CD4-positive, CD25-positive, alpha-beta regulatory T cell (primary cell): ENCODE results near the gene ZNF587B. TPM values are rescaled to one million over a fixed set of nuclear protein-coding genes. Genes with fewer than 3 reads are reported as not detected.
"Not testable (repeated sequence)": the region's sequence is repeated elsewhere in the genome, so short reads cannot be mapped to it uniquely, and the experiment has no call there.

Experiments
- ATAC-seq, 2 donors: fragments of 150-1000 bp; cut with Tn5 transposase; one replicate each; pipeline ENCODE4 v1.10.0; 2021; ENCODE audit warnings: low read depth in 2 of 2, moderate number of reproducible peaks in 2 of 2, moderate library complexity in 1 of 2
- DNase-seq, 3 donors: peaks; one replicate each; pipeline versions ENCODE4 v3.0.0 to v3.0.0-alpha.2; 2012 to 2022; ENCODE audit warnings: mixed read lengths in 1 of 3
- H3K27ac ChIP-seq: one replicate; pipeline ENCODE4 v1.7.0; 2013; ENCODE audit warnings: mild to moderate bottlenecking, low read length; ENCODE audit not compliant: insufficient read depth, poor library complexity, severe bottlenecking
- H3K27me3 ChIP-seq: one replicate; pipeline ENCODE4 v1.7.0; 2013; ENCODE audit warnings: low read length; ENCODE audit not compliant: control insufficient read depth, insufficient read depth
- H3K36me3 ChIP-seq: one replicate; pipeline ENCODE4 v1.7.0; 2013; ENCODE audit warnings: mild to moderate bottlenecking, low read length, moderate library complexity; ENCODE audit not compliant: control insufficient read depth, insufficient read depth
- H3K4me1 ChIP-seq: 2 replicates; pipeline ENCODE4 v1.7.0; 2013; ENCODE audit warnings: mild to moderate bottlenecking, low read length; ENCODE audit not compliant: insufficient read depth, control insufficient read depth, poor library complexity, severe bottlenecking
- H3K4me3 ChIP-seq: one replicate; pipeline ENCODE4 v1.7.0; 2013; ENCODE audit warnings: low read depth, mild to moderate bottlenecking, low read length, moderate library complexity
- H3K9me3 ChIP-seq, 2 experiments: 1 replicate in 1 of 2; 2 replicates in 1 of 2; pipeline ENCODE4 v1.7.0; 2013; ENCODE audit warnings: low read length in 2 of 2, mild to moderate bottlenecking in 1 of 2, moderate library complexity in 1 of 2; ENCODE audit not compliant: control insufficient read depth in 2 of 2
- H3K27ac Mint-ChIP-seq, 3 donors: one replicate each; pipeline ENCODE4 v1.8.0; 2020 to 2022; ENCODE audit warnings: mild to moderate bottlenecking in 3 of 3, mixed read lengths in 3 of 3, moderate library complexity in 2 of 3
- H3K27me3 Mint-ChIP-seq: one replicate; pipeline ENCODE4 v1.8.0; 2022; ENCODE audit warnings: mild to moderate bottlenecking, mixed read lengths
- H3K36me3 Mint-ChIP-seq: one replicate; pipeline ENCODE4 v1.8.0; 2020; ENCODE audit warnings: mixed read lengths
- H3K4me1 Mint-ChIP-seq, 4 donors: one replicate each; pipeline ENCODE4 v1.8.0; 2020 to 2022; ENCODE audit warnings: mixed read lengths in 4 of 4, mild to moderate bottlenecking in 1 of 4
- H3K4me3 Mint-ChIP-seq, 4 donors: one replicate each; pipeline ENCODE4 v1.8.0; 2020 to 2022; ENCODE audit warnings: mild to moderate bottlenecking in 4 of 4, mixed read lengths in 4 of 4, moderate library complexity in 3 of 4
- H3K9me3 Mint-ChIP-seq, 7 donors: one replicate each; pipeline ENCODE4 v1.8.0; 2020 to 2022; ENCODE audit warnings: mixed read lengths in 7 of 7, mild to moderate bottlenecking in 3 of 7, moderate library complexity in 2 of 7
- polyA plus RNA-seq, 4 donors: library from polyadenylated mRNA; unstranded; fragments of 300-500 nt; fragmentation: Illumina TruSeq; gene quantifications; one replicate each; pipeline ENCODE4 v1.2.3, GENCODE V29; 2021
- total RNA-seq: library from RNA; stranded (reverse); gene quantifications from one replicate; pipeline ENCODE4 v1.2.3, GENCODE V29; 2022

The ZNF587B gene
- total and polyA plus RNA-seq, 5 donors from 2014 or later = 1.3 to 23.6 (median 2.5) TPM

GRCh38 chr19:57838622-57839191 is 8.6 kb downstream of the ZNF587B start:
- H3K9me3 Mint-ChIP-seq, H3K27ac ChIP-seq, H3K4me1 ChIP-seq, ATAC-seq, H3K9me3 ChIP-seq, H3K27me3 Mint-ChIP-seq, H3K4me3 ChIP-seq, H3K27me3 ChIP-seq, H3K4me3 Mint-ChIP-seq, DNase-seq: not testable (repeated sequence)
- H3K36me3 ChIP-seq = peaks cover 36% of the 10 kb centered on the region
- peak overlapping the region in 2 of 3 donors; percentile 41 to 83 for H3K27ac Mint-ChIP-seq
- H3K4me1 Mint-ChIP-seq = peaks cover 0 to 12% (median 10%) of the 10 kb centered on the region in 4 donors
- H3K36me3 Mint-ChIP-seq = peaks cover 27% of the 10 kb centered on the region

DNA sequence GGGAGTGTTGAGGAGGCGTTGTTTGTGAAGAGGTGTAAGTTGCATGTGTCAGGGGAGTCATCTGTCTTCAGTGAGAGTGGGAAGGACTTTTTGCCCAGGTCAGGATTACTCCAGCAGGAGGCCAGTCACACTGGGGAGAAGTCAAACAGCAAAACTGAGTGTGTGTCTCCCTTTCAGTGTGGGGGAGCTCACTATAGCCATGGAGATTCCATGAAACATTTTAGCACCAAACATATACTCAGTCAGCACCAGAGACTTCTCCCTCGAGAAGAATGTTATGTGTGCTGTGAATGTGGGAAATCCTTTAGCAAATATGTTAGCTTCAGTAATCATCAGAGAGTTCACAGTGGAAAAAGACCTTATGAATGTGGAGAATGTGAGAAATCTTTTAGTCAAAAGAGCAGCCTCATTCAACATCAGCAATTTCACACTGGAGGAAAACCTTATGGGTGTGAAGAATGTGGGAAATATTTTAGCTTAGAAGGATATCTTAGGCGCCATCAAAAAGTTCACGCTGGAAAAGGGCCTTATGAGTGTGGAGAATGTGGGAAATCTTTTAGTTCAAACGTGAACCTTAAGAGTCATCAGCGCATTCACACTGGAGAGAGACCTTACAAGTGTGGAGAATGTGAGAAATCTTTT is 11.1 kb downstream of the ZNF587B start:
- no peaks in the 10 kb centered on the region for H3K9me3 Mint-ChIP-seq
- H3K36me3 ChIP-seq = peaks cover 36% of the 10 kb centered on the region
- no peaks in the 10 kb centered on the region for H3K27me3 ChIP-seq
- H3K27ac Mint-ChIP-seq = peak overlapping the region in 1 of 3 donors; percentile 26
- DNase-seq (no peak), ATAC-seq (no peak)
- no peaks in the 10 kb centered on the region for H3K4me1 ChIP-seq
- peaks cover 0 to 2% of the 10 kb centered on the region in 2 experiments for H3K9me3 ChIP-seq
- no peak overlapping the region for H3K4me3 Mint-ChIP-seq
- H3K4me1 Mint-ChIP-seq = peaks cover 0 to 15% (median 15%) of the 10 kb centered on the region in 4 donors
- H3K4me3 ChIP-seq = no peak overlapping the region
- H3K27ac ChIP-seq = no peak overlapping the region
- no peaks in the 10 kb centered on the region for H3K27me3 Mint-ChIP-seq
- H3K36me3 Mint-ChIP-seq = peaks cover 37% of the 10 kb centered on the region

- peaks cover 0 to 18% (median 4%) of the 10 kb centered on the region in 7 donors for H3K9me3 Mint-ChIP-seq
- not testable (repeated sequence) for H3K36me3 ChIP-seq, H3K27me3 Mint-ChIP-seq, H3K27ac Mint-ChIP-seq, DNase-seq, H3K27me3 ChIP-seq, H3K27ac ChIP-seq, H3K4me3 ChIP-seq, H3K9me3 ChIP-seq, ATAC-seq
- H3K4me3 Mint-ChIP-seq = peak overlapping the region in 1 of 4 donors; percentile 21
- peaks cover 15% of the 10 kb centered on the region for H3K4me1 ChIP-seq
- peaks cover 17 to 31% (median 26%) of the 10 kb centered on the region in 4 donors for H3K4me1 Mint-ChIP-seq
- H3K36me3 Mint-ChIP-seq = peaks cover 27% of the 10 kb centered on the region
These were observed 17.1 kb downstream of the ZNF587B start for GRCh38 chr19:57847164-57847563.

GRCh38 chr19:57849162-57849665 is 19.1 kb downstream of the ZNF587B start:
- Mint-ChIP-seq H3K36me3 (peaks cover 36% of the 10 kb centered on the region), H3K4me1 (peaks cover 17 to 38% (median 31%) of the 10 kb centered on the region in 4 donors), H3K27ac (peak overlapping the region in 2 of 3 donors; percentile 97 to 98), H3K9me3 (peaks cover 0 to 28% (median 9%) of the 10 kb centered on the region in 7 donors), H3K4me3 (peak overlapping the region; percentile 91 to 95 (median 94))
- DNase-seq, H3K9me3 ChIP-seq, H3K27me3 Mint-ChIP-seq, H3K27me3 ChIP-seq, ATAC-seq: not testable (repeated sequence)
- H3K4me1 ChIP-seq = peaks cover 15% of the 10 kb centered on the region
- H3K4me3 ChIP-seq = peak overlapping the region; percentile 92
- peaks cover 14% of the 10 kb centered on the region for H3K36me3 ChIP-seq
- peak overlapping the region; percentile 89 for H3K27ac ChIP-seq

GRCh38 chr19:57849666-57850473 is 19.8 kb downstream of the ZNF587B start, which contains the start of gene ZNF587:
Gene ZNF587 (plus strand): TSS chr19:57849859. CDS start chr19:57850039, 180 bp downstream.
- H3K4me1 ChIP-seq = peaks cover 15% of the 10 kb centered on the region
- DNase-seq = peak; percentile 77 to 93 (median 87)
- Mint-ChIP-seq H3K4me3 (peak within 1 kb of the TSS; percentile 91 to 95 (median 94)), H3K9me3 (peaks cover 0 to 28% (median 11%) of the 10 kb centered on the region in 7 donors), H3K4me1 (peaks cover 17 to 38% (median 27%) of the 10 kb centered on the region in 4 donors), H3K27ac (peak within 1 kb of the TSS; percentile 95 to 98 (median 97)), H3K36me3 (peaks cover 37% of the 10 kb centered on the region)
- H3K4me3 ChIP-seq = peak within 1 kb of the TSS; percentile 92
- H3K27ac ChIP-seq = peak within 1 kb of the TSS; percentile 89
- peaks cover 18% of the 10 kb centered on the region for H3K36me3 ChIP-seq
- H3K9me3 ChIP-seq, H3K27me3 Mint-ChIP-seq, H3K27me3 ChIP-seq: not testable (repeated sequence)
- peak; percentile 100 for ATAC-seq

GRCh38 chr19:57850553-57851017 is 20.5 kb downstream of the ZNF587B start:
- Histone ChIP-seq H3K36me3 (peaks cover 24% of the 10 kb centered on the region), H3K27ac (peak overlapping the region; percentile 89), H3K4me1 (peaks cover 15% of the 10 kb centered on the region), H3K9me3 (peaks cover 9 to 10% of the 10 kb centered on the region in 2 experiments), H3K4me3 (peak overlapping the region; percentile 92), H3K27me3 (no peaks in the 10 kb centered on the region)
- H3K4me1 Mint-ChIP-seq = peaks cover 17 to 38% (median 27%) of the 10 kb centered on the region in 4 donors
- no peaks in the 10 kb centered on the region for H3K27me3 Mint-ChIP-seq
- DNase-seq (peak in 2 of 3 donors; percentile 4 to 27), ATAC-seq (no peak)
- peaks cover 37% of the 10 kb centered on the region for H3K36me3 Mint-ChIP-seq
- H3K9me3 Mint-ChIP-seq = peaks cover 0 to 29% (median 12%) of the 10 kb centered on the region in 7 donors
- H3K27ac Mint-ChIP-seq = peak overlapping the region; percentile 84 to 98 (median 97)
- peak overlapping the region; percentile 91 to 95 (median 94) for H3K4me3 Mint-ChIP-seq
